DMS 273 (cell line): ENCODE data around the gene HBQ1.
"Not testable (repeated sequence)": the region's sequence is repeated elsewhere in the genome, so short reads cannot be mapped to it uniquely, and the experiment has no call there.

Experiments used
- DNase-seq: peaks from one replicate; lab custom pipeline; 2025; ENCODE audit not compliant: unreplicated experiment; lab: John Stamatoyannopoulos, UW

Gene HBQ1

DNA sequence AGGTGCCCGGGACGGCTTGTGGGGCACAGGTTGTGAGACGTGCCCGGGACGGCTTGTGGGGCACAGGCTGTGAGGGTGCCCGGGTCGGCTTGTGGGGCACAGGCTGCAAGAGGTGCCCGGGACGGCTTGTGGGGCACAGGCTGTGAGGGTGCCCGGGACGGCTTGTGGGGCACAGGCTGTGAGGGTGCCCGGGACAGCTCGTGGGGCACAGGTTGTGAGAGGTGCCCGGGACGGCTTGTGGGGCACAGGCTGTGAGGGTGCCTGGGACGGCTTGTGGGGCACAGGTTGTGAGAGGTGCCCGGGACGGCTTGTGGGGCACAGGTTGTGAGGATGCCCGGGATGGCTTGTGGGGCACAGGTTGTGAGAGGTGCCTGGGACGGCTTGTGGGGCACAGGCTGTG lies 20.0 kb upstream of the HBQ1 start:
- not testable (repeated sequence) for DNase-seq

DNA sequence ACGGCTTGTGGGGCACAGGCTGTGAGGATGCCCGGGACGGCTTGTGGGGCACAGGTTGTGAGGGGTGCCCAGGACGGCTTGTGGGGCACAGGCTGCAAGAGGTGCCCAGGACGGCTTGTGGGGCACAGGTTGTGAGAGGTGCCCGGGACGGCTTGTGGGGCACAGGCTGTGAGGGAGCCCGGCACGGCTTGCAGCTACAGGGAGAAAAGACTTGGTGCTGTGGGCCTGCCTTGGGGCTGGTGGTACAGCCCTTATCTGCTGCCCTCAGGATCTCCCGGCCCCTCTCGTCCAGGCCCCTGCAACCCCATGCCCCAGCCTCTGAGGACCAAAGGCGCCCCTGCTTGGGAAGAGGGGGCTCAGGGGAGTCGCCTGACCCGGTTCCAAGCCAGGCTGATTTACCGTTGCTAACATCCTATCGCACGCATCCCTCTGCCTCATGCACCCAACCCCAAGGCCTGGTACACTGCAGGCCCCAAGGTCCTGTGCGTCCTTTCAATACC lies 19.5 kb upstream of the HBQ1 start:
- DNase-seq = no peak

DNA sequence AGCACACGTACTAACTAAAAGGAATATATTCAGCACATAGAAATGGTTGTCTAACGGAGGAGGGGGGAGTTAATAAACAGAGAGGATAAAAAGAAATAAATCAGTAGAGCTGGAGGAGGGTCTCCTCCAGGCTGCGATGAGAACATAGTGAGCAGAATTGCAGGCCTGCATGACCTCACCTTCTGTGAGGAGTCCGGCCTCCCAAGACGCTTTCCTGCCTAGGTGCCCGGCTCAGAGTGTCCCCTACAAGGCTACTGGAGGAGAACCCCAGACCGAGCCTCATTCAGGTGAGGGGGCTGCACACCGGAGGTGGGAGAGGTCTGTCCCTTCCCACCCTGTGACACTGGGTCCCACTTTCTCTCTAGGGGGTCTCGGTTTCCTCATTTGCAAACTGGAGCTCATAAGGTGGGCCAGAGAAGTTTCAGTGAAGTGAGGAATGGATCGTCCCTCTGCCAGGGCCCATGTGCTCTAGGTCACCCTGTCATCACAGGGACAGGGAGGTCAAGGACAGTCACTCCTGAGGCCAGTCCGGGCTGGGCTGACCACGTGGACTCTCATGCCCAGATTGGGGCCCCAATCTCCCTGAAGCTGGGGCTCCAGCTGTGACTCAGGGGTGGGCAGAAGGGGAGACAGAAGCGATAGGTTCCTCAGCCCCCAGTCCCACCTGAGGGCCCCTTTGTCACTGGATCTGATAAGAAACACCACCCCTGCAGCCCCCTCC lies 17.8 kb upstream of the HBQ1 start:
- no peak for DNase-seq

DNA sequence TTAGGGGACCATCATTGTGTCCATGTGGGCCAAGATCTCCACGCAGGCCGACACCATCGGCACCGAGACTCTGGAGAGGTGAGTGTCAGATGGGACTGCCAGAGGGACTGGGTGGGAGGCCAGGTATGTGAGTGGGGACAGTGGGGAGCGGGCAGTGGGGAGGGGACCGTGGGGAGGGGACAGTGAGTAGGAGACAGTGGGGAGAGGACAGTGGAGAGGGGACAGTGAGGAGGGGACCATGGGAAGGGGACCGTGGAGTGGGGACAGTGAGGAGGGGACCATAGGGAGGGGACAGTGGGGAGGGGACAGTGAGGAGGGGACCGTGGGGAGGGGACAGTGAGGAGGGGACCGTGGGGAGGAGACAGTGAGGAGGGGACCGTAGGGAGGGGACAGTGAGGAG lies 17.1 kb upstream of the HBQ1 start:
- not testable (repeated sequence) for DNase-seq

DNA sequence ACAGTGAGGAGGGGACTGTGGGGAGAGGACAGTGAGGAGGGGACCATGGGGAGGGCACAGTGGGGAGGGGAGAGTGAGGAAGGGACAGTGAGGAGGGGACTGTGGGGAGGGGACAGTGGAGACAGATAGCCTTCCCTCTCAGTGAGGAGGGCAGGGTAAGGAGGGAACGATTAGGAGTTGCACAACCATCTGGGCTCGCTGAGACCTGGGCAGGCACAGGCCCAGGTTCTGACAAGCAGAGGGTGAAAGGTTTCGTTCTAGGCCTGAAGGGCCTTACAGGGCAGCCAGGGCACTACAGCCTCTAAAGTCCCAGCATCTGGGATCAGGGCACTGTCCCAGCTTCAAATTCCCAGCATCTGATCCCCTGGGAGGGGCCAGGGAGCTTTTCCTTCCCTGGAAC lies 16.6 kb upstream of the HBQ1 start:
- DNase-seq = not testable (repeated sequence)

DNA sequence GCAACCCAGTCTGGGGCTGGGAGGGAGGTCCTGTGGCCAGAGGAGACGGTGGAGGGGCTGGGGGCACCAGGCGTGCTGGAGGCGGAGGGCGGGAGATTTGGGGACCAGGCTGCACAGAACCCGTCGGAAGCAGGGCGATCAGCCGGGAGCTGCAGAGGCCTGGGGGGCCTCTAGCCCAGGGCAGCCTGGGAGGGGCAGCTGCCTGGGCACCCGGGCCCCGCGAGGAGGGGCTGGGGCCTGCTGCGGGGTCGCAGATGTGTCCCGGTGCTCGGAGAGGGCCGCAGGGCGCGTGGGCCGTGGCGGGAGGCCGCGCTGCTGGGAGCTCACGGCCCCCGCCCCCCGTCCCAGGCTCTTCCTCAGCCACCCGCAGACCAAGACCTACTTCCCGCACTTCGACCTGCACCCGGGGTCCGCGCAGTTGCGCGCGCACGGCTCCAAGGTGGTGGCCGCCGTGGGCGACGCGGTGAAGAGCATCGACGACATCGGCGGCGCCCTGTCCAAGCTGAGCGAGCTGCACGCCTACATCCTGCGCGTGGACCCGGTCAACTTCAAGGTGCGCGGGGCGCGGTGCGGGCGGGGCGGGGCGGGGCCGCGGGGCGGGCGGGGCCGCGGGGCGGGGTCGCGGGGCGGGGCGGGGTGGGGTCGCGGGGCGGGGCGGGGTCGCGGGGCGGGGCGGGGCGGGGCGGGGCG lies 16.0 kb upstream of the HBQ1 start:
- not testable (repeated sequence) for DNase-seq

DNA sequence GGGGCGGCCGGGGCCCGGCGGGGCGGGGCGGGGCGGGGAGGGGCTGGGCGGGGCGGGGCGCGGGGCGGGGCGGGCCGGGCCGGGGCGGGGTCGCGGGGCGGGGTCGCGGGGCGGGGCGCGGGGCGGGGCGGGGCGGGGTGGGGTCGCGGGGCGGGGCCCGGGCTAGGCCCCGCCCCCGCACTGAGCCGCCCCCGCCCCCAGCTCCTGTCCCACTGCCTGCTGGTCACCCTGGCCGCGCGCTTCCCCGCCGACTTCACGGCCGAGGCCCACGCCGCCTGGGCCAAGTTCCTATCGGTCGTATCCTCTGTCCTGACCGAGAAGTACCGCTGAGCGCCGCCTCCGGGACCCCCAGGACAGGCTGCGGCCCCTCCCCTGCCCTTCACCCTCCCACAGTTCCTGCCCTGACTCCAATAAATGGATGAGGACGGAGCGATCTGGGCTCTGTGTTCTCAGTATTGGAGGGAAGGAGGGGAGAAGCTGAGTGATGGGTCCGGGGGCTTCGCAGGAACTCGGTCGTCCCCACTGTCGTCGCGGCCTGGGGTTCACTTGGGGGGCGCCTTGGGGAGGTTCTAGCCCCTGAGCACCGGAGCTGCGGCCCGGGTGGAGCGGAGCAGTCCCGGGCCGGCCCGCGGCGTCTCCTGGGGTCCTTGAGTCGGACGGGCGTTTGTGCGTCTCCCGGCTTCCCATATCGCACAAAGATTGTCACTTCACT lies 15.3 kb upstream of the HBQ1 start:
- DNase-seq = peak; percentile 63

GRCh38 chr16:165539-166374 lies 14.5 kb upstream of the HBQ1 start, which contains the start of gene HBM:
Gene HBM (plus strand): TSS chr16:165978. CDS start chr16:165998, 20 bp downstream.
- DNase-seq = peak; percentile 59

DNA sequence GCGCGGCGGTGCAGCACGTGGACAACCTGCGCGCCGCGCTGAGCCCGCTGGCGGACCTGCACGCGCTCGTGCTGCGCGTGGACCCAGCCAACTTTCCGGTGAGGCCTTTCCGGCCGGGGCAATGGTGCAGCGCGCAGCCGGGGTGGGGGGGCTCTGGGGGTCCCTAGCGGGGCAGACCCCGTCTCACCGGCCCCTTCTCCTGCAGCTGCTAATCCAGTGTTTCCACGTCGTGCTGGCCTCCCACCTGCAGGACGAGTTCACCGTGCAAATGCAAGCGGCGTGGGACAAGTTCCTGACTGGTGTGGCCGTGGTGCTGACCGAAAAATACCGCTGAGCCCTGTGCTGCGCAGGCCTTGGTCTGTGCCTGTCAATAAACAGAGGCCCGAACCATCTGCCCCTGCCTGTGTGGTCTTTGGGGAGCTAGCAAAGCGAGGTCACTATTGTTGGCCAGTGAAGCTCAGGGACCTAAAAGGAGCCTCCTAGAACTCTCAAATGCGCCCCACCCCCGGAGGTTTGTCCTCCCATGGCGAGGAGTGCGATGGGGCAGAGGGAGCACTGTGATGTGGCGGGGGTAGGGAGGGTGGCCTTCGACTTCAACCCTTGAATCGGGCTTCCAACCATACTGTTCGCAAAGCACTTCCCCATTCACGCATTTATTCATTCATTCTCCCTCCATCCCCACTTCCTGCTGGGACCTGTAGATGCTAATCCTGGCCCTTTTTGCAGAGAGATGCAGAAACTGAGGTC lies 13.7 kb upstream of the HBQ1 start:
- DNase-seq = no peak

GRCh38 chr16:167122-167690 lies 13.1 kb upstream of the HBQ1 start:
- no peak for DNase-seq

DNA sequence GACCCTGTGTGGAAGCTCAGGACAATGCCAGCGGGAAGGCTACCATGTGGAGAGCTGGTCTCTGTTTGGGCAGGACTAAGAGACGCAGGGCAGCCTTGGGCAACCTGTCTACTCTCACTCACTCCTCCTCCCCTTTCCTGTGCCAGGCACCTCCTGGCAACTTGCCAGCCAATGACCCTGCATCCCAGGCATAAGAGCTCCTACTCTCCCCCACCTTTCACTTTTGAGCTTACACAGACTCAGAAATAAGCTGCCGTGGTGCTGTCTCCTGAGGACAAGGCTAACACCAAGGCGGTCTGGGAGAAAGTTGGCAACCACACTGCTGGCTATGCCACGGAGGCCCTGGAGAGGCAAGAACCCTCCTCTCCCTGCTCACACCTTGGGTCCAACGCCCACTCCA lies 11.8 kb upstream of the HBQ1 start:
- peak; percentile 60 for DNase-seq

- DNase-seq = no peak
Measured at GRCh38 chr16:169014-169413, 11.2 kb upstream of the HBQ1 start.

DNA sequence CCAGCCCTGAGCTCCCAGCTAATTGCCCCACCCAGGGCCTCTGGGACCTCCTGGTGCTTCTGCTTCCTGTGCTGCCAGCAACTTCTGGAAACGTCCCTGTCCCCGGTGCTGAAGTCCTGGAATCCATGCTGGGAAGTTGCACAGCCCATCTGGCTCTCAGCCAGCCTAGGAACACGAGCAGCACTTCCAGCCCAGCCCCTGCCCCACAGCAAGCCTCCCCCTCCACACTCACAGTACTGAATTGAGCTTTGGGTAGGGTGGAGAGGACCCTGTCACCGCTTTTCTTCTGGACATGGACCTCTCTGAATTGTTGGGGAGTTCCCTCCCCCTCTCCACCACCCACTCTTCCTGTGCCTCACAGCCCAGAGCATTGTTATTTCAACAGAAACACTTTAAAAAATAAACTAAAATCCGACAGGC lies 10.2 kb upstream of the HBQ1 start:
- not testable (repeated sequence) for DNase-seq

GRCh38 chr16:170788-171187 lies 9.5 kb upstream of the HBQ1 start:
- no peak for DNase-seq

DNA sequence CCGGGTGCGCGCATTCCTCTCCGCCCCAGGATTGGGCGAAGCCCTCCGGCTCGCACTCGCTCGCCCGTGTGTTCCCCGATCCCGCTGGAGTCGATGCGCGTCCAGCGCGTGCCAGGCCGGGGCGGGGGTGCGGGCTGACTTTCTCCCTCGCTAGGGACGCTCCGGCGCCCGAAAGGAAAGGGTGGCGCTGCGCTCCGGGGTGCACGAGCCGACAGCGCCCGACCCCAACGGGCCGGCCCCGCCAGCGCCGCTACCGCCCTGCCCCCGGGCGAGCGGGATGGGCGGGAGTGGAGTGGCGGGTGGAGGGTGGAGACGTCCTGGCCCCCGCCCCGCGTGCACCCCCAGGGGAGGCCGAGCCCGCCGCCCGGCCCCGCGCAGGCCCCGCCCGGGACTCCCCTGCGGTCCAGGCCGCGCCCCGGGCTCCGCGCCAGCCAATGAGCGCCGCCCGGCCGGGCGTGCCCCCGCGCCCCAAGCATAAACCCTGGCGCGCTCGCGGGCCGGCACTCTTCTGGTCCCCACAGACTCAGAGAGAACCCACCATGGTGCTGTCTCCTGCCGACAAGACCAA lies 7.8 kb upstream of the HBQ1 start, which contains the start of gene HBA2:
Gene HBA2 (plus strand): TSS at position 503 of the 568 bp plus-strand sequence. CDS start 37 bp downstream, at position 540.
- not testable (repeated sequence) for DNase-seq

- not testable (repeated sequence) for DNase-seq
Measured at GRCh38 chr16:173211-173854, 6.9 kb upstream of the HBQ1 start.

GRCh38 chr16:173928-174769 lies 6.1 kb upstream of the HBQ1 start:
- DNase-seq = peak; percentile 52
